HuH-7.5 (cell line): ENCODE measurements around the gene SLC39A11.

Experiments
- DNase-seq: peaks from one replicate; pipeline ENCODE4 v3.0.0; 2011; ENCODE audit warnings: low spot score

The SLC39A11 gene

GRCh38 chr17:72683506-72684404 lies 408.7 kb downstream of the SLC39A11 start:
- DNase-seq = peak; percentile 74

- DNase-seq = no peak
These were observed 409.9 kb downstream of the SLC39A11 start for GRCh38 chr17:72682605-72683004.

DNA sequence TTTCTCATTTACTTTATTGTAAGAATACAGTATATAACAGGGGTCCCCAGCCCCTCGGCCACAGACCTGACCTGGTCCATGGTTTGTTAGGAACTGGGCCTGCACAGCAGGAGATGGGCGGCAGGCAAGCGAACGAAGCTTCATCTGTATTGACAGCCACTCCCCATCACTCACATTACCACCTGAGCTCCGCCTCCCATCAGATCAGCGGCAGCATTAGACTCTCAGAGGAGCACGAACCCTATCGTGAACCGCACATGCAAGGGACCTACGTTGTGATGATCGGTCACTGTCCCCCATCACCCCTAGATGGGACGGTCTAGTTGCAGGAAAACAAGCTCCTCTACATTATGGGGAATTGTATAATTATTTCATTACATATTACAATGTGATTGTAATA lies 410.6 kb downstream of the SLC39A11 start:
- no peak for DNase-seq

GRCh38 chr17:72677714-72678390 lies 414.6 kb downstream of the SLC39A11 start:
- no peak for DNase-seq

- no peak for DNase-seq
These were observed 415.4 kb downstream of the SLC39A11 start for GRCh38 chr17:72677108-72677507.

DNA sequence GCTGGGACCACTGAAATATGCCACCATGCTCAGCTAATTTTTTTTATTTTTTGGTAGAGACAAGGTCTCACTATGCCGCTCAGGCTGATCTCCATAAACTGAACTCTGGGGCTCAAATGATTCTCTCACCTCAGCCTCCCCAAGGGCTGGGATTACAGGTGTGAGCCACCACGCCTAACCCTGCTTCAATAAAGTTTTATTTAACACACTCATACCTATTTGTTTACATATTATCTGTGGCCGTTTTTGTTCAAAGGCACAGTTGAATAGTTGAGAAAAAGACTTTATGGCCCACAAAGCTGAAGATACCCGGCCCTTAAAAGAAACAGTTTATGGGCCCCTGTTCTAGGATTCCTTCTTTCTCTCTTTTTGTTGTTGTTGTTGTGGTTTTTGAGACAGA lies 419.8 kb downstream of the SLC39A11 start:
- no peak for DNase-seq

GRCh38 chr17:72671016-72671415 lies 421.5 kb downstream of the SLC39A11 start:
- no peak for DNase-seq

- no peak for DNase-seq
These were observed 425.1 kb downstream of the SLC39A11 start for GRCh38 chr17:72667096-72668063.

DNA sequence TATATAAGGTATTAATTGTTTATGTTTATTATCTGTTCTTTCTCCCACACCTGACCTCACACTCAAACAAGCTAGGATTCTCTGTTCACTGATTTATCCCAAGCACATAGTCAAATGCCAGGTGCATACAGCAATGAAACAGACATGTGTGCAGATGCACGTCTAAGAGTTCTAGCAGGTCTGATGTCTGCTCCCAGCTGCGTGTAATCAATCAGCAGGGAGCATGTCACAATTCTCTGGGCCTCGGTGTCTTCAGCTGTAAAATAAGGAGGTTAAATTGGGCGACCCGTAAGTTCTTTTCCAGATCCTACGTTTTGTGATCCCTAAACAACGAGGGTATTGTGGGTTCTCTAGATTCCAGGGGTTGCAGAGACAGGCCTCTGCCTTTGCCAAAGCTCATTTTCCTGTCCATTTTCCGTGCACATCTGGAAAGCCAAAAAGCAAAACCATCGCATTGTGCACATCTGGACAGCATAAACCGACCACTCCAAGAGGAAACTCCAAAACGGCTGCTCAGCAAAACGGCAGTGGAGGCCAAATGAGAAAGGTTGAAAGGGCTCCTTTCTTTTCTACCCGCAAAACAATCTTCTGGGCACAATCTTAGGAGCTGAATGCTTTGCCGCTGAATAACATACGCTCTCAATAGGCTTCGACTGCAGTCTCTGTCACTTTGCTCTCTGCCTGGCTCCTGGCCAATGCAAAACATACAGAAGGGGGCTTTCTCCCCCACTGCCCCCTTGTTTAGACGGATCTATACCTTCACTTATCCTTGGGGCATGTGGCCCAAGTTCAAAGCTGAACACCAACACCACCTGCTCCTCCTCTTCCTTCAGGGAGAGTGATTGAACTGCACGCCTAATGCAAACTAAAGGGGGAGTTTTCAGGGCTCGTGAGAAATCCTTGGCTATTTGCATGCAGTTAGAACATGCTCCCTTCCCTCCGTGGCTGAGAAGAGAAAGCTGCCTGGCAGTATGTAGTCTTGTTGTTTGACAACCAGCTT lies 426.3 kb downstream of the SLC39A11 start:
- DNase-seq = no peak

GRCh38 chr17:72662827-72663190 lies 429.7 kb downstream of the SLC39A11 start:
- DNase-seq = no peak

GRCh38 chr17:72661945-72662826 lies 430.3 kb downstream of the SLC39A11 start:
- DNase-seq = no peak

- peak; percentile 43 for DNase-seq
These were observed 431.2 kb downstream of the SLC39A11 start for GRCh38 chr17:72661116-72661944.

GRCh38 chr17:72660274-72661115 lies 432.0 kb downstream of the SLC39A11 start:
- DNase-seq = no peak

DNA sequence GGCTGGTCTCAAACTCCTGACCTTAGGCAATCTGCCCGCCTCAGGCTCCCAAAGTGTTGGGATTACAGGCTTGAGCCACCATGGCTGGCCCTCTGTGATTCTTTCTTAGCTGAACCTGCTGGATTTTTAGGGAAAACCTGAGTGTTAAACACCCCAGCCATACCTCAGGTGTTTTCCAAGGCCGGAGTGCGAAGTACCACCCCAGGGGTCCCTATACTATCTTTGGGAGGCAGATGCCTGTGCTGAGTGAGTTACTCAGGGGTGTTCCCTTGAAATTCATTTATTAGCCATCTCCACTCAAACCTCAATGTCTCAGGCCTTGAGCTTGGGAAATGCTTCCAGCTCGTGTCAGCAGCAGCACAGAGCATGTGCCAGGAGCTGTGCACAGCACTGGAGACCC lies 432.7 kb downstream of the SLC39A11 start:
- DNase-seq = no peak

DNA sequence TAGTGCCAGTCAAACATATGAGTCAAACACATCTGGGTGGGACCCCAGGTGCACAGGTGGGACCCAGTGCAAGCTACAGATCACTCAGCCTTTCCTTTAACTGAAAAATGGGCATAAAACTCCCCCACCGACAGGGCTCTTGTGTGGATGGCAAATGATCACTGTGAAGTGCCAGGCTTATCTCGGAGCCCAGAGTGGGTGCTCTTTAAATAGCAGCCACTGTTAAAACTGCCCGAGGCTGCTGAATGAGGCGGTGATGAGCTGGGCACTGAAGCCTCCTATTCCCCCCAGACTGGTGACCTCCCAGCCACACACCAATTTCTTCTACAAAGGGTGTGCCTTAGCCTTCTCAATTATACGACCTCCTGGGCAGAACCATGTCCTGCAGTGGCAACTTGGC lies 433.8 kb downstream of the SLC39A11 start:
- no peak for DNase-seq

DNA sequence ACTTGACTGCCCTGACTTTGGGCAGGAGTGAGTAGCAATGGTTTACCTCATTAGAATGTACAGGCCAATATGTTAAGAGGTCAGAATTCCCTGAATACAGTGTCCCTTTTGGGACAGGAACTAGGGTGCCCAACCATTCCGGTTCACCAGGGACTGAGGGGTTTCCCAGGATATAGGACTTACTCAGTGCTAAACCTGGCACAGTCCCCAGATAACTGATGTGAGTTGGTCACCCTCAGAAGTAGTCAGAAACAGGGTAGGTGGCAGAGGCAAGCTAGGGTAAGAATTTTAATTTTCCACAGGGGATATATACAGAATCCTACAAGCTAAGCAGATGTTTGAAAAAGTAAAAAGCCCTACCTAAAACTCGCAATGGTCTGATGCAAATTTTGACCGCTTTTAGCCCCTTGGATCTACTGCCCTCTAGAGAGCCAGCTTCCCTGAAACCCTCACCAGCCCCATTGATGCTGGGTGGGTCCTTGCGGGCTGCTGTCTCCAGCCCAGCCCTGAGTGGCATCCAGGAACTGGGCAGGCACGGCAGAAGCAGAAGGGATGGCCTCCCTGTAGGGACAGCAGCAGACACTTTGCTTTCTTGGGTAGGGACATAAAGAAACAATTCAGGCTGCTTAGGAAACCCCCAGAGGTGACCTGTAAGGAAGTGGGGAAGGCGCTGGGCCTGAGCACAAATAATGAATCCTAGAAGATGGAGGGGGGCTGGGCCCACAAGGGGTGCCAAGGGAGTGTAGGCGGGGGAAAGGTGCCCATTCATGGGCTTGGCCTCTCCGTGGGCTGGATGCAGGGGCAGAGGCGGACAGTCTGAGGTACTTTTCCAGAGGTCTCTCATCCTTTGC lies 434.8 kb downstream of the SLC39A11 start:
- no peak for DNase-seq

DNA sequence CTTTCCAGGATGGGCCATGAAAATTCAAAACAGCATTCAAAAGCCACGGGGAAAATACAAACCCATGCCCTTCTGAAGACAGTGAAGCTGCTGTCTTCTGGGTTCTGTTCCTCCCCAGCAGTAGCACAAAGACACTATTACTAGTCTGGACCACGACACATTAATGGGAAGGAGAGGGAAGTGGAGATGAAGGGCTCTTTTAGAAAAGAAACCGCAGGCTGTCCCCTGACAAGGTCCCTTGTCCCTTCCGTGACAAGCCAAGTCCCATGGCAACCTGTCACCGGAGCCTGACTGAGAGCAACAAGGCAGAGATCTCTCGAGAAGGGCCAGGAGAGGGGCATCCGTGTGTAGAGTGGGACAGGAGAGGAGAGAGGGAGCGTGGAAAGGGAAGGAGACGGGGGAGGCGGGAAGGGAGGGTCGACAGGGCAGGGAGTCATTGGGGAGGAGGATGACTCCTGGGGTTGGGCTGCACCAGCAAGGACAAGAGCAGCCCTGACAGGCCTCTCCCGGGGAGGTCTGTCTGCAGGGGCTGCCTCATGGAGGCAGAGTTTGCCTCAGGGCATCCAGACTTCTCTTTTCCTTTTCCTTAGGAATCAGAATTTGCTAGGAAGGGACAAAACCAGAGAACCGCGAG lies 436.2 kb downstream of the SLC39A11 start:
- DNase-seq = no peak
